ENCODE results near the gene ARHGAP28.

Gene ARHGAP28, protein sequence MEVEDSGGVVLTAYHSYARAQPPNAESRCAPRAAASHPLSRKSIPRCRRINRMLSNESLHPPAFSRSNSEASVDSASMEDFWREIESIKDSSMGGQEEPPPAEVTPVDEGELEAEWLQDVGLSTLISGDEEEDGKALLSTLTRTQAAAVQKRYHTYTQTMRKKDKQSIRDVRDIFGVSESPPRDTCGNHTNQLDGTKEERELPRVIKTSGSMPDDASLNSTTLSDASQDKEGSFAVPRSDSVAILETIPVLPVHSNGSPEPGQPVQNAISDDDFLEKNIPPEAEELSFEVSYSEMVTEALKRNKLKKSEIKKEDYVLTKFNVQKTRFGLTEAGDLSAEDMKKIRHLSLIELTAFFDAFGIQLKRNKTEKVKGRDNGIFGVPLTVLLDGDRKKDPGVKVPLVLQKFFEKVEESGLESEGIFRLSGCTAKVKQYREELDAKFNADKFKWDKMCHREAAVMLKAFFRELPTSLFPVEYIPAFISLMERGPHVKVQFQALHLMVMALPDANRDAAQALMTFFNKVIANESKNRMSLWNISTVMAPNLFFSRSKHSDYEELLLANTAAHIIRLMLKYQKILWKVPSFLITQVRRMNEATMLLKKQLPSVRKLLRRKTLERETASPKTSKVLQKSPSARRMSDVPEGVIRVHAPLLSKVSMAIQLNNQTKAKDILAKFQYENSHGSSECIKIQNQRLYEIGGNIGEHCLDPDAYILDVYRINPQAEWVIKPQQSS

DNA sequence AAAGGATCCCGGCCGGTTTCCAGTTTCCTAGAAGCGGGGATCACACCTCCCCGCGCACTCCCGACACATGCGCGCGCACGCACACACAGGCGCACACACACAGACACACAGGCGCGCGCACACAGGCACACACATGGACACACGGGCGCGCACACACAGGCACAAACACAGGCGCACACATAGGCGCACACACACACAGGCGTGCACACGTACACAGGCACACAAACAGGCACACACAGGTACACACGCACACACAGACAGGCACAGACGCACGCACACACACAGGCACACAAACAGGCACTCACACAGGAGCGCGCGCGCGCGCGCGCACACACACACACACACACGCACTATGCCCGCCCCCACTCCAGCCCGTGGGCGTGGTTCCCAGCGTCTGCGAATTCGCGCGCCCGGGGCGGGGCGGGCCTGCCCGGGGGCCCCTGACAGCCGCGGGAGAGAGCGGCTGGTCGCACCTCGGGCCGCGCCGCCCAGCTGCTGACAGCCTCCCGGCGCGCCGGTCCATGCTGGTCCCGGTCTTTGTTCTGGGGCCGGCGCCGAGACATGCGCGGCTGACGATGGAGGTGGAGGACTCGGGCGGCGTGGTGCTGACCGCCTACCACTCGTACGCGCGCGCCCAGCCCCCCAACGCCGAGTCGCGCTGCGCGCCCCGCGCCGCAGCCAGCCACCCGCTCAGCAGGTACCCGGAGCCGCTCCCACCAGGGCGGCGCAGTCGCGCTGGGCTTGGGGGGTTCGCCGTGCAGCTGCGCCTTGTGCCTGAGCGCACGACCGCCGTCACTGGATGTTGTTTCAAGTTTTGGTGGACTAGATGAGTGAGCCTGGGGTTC, at the start of gene ARHGAP28:
TSS of gene ARHGAP28 (plus strand) at position 470 of the 845 bp plus-strand sequence. CDS start at position 576, 106 bp downstream.
- no peak for DNase-seq

DNA sequence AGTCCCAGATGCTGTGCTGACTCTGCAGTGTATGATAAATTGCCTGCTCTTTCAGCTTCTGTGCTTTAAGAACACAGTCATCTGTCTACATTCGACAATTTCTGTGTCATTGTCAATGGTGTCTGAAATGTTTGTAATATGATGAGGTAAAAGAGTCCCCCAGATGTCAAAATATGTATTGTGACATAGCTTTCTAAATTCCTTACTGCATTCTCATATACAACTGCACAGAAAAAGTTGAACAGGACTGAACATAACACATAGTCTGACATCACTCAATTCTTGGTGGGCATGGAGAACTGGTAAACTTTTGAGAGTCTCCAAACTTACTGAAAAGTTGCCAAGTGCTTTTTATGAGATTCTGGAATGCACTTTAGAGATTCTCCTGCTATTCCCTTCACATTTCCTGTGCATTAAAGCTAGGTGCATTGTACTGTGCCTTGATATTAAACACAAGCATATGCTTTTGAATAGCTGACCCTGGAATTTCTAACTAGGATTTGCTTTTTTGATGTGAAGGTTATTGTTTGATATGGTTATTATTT, 48.1 kb upstream of the ARHGAP28 start:
- DNase-seq: no peak

DNA sequence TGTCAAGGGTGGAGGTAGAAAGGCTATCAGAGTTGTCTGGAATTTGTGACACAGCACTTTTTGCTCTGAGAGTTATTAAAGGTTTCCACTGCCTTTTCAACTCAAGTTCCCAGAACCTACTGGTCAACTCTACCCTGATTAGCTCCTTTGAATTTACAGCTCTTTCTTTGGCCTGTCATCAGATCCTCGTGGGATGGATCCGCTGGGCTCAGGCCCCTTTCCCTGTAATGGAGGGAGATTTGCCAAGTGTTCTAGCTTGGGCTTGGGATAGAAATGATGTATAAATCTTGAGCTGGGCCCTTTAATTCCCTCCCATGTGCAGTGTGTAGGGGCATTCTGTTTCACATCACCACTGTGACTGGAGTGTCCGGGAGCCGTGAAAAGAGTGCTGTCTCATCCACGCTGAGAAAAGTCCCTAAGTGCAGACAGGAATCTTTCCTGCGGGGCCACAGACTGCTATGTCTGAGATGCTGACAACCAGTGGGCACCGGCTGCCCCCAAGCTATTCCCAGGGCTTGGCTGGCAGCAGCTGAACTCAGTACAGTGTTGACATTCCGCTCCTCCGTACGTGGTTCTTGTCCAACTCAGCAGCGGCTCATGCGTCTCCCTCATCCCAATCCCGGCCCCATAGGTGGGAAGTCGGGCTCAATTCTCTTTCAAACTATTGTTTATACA, 46.9 kb upstream of the ARHGAP28 start:
- no peak for DNase-seq

DNA sequence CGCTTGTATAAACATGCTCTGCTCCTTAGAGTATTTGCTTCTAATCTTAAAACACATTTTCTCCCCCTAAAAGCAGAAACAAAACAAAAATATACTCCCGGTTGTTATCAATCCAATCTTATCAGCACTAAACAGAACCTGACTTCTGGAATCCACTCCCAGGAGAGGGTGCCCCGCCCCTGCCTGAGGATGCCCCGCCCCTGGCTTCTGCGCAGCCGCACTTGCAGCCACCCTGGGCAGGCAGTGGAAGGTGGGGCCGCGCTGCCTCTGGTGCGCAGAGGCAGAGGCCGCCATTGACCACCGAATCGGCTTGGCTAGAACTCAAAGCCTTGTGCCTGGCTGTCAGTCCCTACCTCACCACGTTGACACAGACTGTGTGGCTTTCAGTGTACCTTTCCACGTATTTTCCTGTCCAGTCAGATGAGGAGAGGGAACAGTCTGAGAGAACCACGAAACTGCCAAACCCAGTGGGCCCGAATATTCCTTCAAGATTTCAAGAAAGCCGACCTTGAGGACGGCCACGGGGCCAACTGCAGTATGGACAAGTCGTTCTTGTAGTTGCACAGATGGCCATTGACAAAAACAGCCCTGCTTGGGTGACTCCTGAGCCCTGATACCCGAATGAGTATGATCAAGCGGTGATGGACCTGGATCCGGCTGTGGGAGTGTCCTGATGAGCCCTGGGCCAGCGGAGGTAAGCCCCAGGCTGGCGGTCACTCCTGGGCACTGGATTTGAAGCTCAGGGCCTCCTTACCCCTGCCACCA, 46.2 kb upstream of the ARHGAP28 start:
- DNase-seq: no peak

DNA sequence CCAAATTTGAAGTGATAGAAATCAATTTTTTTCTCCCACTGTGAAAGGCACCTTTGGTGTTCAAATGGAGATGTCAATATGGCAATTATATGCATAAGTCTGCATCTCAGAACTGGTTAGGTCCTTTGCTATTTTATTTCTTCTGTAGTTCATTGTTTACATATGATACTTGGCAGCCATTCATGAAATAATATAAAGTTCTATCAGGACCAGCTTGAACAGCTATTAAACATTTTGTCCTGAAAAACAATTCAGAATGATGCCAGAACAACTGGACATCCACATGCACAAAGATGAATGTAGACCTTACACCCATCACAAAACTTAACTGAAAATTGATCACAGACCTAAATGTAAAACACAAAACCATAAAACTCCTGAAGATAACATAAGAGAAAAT, 41.8 kb upstream of the ARHGAP28 start:
- DNase-seq: no peak

DNA sequence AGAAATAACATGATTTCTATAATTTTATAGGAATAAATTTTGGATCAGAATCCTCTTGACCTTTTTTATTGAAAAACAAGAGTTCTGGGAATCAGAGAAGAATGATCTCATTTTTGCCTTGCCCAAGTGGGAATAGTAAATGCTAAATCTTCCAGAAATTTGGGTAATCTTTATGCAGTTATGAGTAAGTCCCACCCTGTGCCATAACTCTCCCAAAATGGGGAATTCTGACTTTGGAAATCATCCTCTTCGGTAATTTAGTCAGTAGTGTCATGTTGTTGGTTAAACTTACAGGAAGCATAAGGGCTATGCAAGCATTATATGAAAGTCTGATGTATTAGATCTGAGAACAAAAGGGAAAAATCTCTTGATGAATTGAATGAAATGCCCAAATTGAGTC, 20.6 kb upstream of the ARHGAP28 start:
- DNase-seq: no peak

DNA sequence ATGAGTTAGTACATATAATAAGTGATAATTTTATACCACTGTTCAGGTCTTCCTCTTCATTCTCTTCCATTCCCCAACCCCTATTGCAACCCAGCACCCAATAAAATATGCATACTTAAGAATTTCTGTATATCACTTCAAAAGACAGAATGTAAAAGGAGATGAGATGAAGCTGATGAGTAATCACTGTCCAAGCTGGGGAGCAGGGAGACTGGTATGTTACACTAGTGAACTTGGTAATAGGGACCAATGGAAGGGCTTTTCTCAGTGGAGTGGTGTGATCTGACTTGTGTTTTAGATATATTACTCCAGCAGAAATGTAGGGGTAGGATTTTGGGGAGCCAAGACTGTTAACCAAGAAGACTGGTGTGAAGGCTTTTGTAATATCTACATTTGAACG, 18.0 kb upstream of the ARHGAP28 start:
- no peak for DNase-seq

DNA sequence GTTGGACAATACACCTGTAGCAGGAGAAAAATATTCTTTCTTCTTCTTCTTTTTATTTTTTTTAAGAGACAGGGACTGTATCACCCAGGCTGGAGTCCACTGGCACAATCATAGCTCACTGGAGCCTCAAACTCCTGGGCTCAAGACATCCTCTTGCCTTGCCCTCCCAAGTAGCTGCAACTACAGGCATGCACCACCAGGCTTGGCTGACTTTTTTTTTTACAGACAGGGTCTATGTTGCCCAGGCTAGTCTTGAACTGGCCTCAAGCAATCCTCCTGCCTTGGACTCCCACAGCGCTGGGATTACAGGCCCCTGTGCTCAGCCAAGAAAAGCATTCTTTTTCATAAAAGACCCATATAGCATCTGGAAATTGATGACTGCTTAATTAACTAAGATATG, 17.1 kb upstream of the ARHGAP28 start:
- DNase-seq: no peak

DNA sequence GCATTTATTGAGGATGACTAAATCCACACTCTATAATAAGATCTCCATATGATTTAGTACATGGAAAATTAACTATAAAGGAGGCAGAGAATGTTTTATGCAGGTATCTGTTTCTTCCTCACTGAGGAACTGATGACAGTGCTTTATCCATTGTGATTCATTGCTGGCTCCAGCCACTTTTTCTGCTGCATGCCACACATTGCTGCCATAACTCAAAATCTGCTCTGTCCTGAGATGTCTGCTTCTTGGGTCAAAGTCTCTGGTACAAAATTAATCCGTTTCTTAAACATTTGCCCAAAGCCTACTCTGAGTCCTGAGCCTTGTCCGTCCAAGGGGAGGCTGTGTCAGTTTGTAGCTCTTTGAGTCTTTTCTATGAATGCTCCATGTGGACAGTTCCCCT, 15.5 kb upstream of the ARHGAP28 start:
- no peak for DNase-seq

DNA sequence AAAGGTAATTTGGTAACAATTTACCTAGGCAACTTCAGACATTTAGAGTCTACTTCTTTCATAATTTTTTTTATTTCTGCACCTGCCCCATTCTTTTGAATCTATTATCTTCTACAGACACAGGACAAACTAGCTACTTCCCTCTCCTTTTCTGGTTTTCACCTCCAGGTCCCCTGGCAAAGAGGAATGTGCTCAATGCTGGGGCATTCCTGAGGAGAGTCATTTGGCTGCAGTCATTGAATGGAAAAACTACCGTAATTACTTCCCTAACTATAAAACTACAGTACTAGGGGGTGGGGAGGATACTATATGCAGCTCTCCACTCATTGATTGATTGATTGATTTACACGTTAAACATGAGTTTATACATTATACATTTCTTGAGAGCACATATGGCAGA, 11.2 kb upstream of the ARHGAP28 start:
- DNase-seq: no peak

DNA sequence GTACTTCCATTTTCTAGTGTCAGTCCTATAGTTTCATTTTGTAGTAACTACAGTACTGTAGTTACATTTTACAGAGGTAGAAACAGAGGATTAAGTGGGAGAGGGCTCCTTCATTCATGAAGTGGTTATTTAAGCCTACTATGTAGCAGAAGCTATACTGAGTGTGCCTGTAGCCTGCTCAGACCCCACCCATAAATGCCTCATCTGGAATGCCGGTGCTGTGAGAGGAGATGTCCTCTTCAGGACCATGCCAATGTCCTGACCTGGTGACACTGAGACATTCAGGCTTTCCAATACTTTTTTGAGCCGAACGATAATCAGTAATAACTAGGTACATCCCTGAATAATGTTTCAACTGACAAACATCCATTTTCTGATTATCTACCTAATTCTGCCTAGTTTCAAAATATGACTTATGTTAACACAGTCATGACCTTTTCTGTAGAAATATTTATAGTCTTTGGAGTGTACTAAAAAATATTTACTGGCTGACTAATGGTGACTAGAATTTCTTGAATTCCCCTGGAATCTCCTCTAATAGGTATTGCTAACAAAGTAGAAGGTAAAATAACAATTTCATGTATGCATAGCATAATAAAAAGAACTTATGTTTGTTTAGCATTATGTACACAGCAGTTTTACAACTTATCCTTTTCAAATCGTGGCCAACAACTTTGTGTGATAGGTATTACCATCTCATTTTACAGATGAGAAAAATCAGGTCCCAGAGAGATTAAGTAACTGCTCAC, 10.2 kb upstream of the ARHGAP28 start:
- DNase-seq: no peak

DNA sequence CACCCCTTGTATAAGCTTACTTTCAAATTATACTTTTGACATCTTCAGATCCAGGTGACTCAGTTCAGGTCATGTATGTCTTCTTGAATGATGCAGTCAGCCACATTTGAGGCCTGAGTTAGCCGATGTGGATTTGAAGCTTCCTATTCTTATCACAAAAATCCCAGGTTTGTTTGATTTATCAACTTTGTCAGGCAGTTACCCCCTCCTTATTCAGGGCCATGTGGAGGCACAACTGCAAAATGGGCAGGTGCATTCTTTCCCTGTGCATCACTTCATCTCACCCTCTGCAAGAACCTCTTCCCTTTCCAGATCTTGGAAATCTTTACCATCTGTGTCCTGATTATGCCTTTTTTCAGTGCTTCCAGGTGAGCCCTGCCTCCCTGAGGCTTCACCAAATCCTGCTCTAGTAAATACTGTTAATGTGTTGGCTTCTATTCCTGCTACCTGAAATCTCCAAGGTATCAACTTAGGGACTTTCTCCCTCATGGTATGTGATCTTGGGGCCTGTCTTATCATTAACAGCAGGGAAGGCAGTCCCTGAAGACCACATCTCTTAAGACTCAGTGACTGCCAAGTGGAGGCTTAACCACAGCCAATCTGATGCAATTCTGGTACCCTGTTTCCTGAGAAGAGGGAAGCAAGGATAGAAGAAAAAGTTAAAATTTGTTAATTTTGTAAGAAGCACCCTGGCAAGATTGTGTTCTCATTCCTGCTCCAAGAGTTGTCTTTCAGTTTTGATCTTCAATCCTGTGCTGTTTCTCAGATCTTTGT, 9.4 kb upstream of the ARHGAP28 start:
- no peak for DNase-seq

DNA sequence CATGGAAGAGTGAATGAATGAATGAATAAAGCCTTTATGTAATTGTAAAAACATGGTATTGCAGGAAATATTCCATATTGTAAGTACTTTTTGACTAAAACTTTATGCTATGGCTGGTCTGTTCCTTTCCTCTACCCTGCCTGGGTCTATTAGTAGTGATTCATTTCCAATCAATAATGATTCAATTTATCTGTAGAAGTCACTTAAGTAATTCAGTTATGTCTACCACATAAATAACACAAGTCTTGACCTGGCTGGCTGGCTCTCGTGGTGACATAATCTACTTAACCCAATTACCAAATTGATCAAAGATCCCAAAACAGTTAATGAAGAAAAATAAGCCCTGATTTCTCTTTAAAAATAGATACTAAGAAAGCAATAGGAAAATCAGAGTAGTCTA, 7.8 kb upstream of the ARHGAP28 start:
- DNase-seq: no peak

DNA sequence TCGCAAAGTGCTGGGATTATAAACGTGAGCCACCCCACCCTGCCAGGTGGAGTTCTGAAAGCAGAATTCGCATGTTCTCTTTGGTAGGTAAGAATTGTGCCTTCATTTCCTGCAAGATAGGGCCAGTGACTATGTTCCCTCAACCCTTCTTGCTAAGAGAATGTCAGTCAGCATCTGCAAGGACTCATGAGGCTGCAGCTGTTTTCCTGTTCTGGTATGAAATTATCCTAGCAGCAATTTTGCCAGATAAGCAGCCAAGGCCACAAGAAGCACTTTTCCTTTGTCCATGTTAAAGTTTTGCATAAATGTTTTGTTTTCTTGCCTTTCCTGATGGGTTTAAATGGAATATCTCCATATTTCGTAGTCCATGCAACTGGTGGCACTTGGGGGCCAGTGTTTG, 6.8 kb upstream of the ARHGAP28 start:
- no peak for DNase-seq

DNA sequence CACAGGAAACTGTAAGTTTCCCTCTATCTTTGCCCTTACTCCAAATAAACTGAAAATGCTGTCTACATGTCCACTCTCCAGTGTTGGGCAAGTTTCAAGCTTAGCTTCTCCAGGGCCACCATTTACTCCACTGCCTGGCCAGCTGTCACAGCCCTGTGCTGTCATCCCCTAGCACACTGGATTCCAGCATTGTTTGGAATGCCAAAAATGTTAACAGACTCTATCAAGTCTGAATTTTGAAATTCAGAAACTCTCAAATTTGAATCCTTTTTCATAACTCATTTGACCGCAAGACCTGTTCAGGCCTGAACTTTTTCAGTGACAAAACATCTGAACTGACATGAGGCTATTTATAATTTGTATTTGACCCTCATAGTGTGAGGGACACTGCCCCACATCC, 5.2 kb upstream of the ARHGAP28 start:
- DNase-seq: no peak

DNA sequence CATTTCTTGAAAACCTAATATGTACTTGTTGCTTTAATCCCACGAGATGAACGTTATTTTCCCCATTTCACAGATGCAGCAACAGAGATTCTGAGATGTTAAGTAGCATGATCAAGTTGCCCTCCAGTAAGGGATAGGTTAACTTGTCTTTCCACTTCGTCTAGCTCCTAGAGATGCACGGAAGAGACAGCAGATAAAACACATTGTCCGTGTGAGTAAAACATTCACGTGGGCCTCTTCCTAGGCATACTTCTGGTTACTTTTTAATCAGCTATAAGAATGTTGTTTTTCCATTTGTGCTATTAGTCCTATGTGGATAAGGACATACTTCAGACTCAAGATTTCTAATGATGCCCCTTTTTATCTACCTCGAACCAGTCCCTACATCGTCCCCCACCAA, 1.2 kb upstream of the ARHGAP28 start:
- no peak for DNase-seq

DNA sequence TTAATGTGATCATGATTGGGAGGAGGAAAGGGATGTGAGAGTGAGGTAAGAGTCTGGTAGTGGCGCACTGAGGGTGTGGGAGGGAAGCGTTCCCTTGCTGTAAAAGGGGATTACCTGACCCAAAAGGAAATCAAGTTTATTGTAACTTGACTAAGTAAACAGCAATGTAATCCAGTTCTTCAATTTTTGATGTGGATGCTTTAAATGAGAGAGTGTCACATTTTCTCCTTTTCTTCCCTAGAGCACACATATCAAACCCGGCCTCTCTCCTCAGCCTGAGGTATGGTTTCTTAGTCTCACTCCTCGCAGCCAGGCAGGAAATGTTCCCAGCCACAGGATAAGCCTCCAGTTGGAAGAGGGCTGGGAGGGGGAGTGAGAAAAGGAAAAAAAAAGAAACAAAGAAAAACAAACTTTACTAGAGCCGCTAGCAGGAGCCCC, 688 bp upstream of the ARHGAP28 start:
- DNase-seq: no peak

DNA sequence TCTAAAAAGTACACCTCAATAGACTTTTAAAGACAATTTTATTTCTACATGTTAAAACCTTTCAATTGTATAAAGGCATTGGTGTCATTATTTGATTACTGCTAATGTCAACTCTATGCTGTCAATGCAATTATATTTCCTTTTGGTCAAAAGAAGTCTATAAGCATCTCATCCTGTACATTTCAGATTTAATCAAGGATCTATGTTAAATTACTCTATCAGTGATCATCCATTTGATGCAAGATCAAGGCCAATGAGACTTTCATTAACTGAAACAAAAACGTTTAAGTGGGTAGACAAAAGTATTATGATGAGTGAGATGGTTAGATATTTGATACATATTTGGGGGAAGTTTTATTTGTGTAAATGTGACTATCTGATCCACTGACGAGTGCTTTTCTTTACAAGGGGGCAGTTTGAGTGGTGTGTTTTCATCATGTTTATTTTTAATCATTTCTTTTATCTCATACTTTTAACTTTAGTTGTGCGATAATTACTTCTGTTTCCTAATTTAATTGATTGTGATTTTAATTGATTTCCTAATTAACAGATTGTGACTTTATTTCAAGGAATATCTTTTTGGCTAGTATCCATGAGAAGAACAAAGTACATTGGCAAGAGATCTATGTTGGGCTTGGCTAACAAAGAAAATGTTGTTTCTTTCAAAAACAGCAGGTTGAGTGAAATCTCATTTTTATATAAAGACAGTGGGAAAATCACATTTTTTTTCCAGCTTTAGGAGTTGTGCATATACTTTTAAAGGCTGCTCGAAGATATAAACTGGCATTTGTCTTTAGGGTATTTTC, 1.1 kb downstream of the ARHGAP28 start:
- no peak for DNase-seq

DNA sequence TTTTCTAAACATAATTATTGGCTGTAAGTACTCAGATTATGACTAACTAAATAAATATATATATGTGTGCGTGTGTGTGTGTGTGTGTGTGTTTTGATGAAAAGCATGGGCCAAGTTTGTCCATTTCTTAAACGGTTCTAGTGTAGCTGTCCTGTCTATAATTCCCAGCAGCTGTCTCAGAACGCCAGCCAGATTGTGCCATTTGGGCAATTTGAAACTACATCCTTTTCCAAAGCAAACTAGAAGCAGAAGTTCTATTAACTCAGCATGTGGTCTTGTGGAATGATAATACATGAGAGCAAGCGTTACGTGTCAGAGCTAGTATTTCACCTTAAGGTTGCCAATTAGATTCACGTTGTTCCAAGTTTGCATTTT, 1.7 kb downstream of the ARHGAP28 start:
- no peak for DNase-seq
